IMR-90 (cell line): Measurements from ENCODE around the gene CDRT4. TPM values are rescaled to one million over a fixed set of nuclear protein-coding genes. Genes with fewer than 3 reads are reported as not detected.

ENCODE experiments used
- ATAC-seq: fragments of 200-7000 bp; cut with Tn5 transposase; 2 replicates; pipeline ENCODE4 v1.9.1; 2020; ENCODE audit warnings: low read depth, mild to moderate bottlenecking, moderate library complexity
- BruUV-seq: library from RNA; stranded (reverse); fragments of 400-500 nt; replicated peaks from 2 replicates; lab custom pipeline; 2021; lab: Mats Ljungman, UMichigan
- CTCF ChIA-PET: fragments of 300-600 bp; formaldehyde crosslinking; extraction: SDS; loops from one replicate; lab custom pipeline; 2021; ENCODE audit warnings: antibody characterized with exemption; lab: Yijun Ruan, JAX
- POLR2A ChIA-PET: fragments of 300-600 bp; sonication (Branson Sonifier 250); formaldehyde crosslinking; loops from one replicate; lab custom pipeline; 2022; ENCODE audit warnings: antibody characterized with exemption; ENCODE audit not compliant: unreplicated experiment; lab: Charles Lee
- DNase-seq: peaks from one replicate; pipeline ENCODE4 v3.0.0; 2013
- H2AFZ ChIP-seq: replicated peaks from 2 replicates; pipeline ENCODE3; 2013; ENCODE audit warnings: low read length, mild to moderate bottlenecking; ENCODE audit not compliant: poor library complexity
- H2AK5ac ChIP-seq: 2 replicates; pipeline ENCODE4 v1.6.1; 2013; ENCODE audit warnings: low read depth, low read length, inconsistent platforms
- H2AK9ac ChIP-seq: replicated peaks from 2 replicates; pipeline ENCODE3; 2013; ENCODE audit warnings: mild to moderate bottlenecking, low read depth, low read length, moderate library complexity; ENCODE audit not compliant: poor library complexity
- H2BK120ac ChIP-seq: 2 replicates; pipeline ENCODE4 v1.6.1; 2013; ENCODE audit warnings: low read depth, low read length, inconsistent platforms
- H2BK15ac ChIP-seq: 3 replicates; pipeline ENCODE4 v1.6.1; 2013; ENCODE audit warnings: low read depth, low read length, inconsistent platforms
- H2BK20ac ChIP-seq: 2 replicates; pipeline ENCODE4 v1.6.1; 2013; ENCODE audit warnings: low read depth, mild to moderate bottlenecking, inconsistent platforms, low read length, moderate library complexity
- H2BK5ac ChIP-seq: 2 replicates; pipeline ENCODE4 v1.6.1; 2013; ENCODE audit warnings: mild to moderate bottlenecking, low read depth, low read length, inconsistent platforms; ENCODE audit not compliant: poor library complexity, severe bottlenecking
- H3K14ac ChIP-seq: replicated peaks from 2 replicates; pipeline ENCODE4 v1.6.1; 2013; ENCODE audit warnings: low read depth, low read length, inconsistent platforms
- H3K18ac ChIP-seq: 2 replicates; pipeline ENCODE4 v1.6.1; 2013; ENCODE audit warnings: low read depth, low read length, control low read depth
- H3K23ac ChIP-seq: 2 replicates; pipeline ENCODE4 v1.6.1; 2013; ENCODE audit warnings: low read depth, low read length, inconsistent platforms
- H3K27ac ChIP-seq: 2 replicates; pipeline ENCODE4 v1.5.1; 2013; ENCODE audit warnings: mild to moderate bottlenecking, control low read depth, low read length; ENCODE audit not compliant: insufficient read depth
- H3K27me3 ChIP-seq: 2 replicates; pipeline ENCODE4 v1.6.1; 2013; ENCODE audit warnings: low read length; ENCODE audit not compliant: control insufficient read depth, insufficient read depth
- H3K36me3 ChIP-seq: 2 replicates; pipeline ENCODE4 v1.6.1; 2013; ENCODE audit warnings: low read length, mixed read lengths; ENCODE audit not compliant: control insufficient read depth, insufficient read depth
- H3K4ac ChIP-seq: 2 replicates; pipeline ENCODE4 v1.6.1; 2013; ENCODE audit warnings: low read depth, low read length, inconsistent platforms
- H3K4me1 ChIP-seq: 2 replicates; pipeline ENCODE4 v1.6.1; 2013; ENCODE audit warnings: low read length, mixed read lengths; ENCODE audit not compliant: control insufficient read depth, insufficient read depth
- H3K4me2 ChIP-seq: 2 replicates; pipeline ENCODE4 v1.6.1; 2013; ENCODE audit warnings: low read depth, mild to moderate bottlenecking, control low read depth, low read length, moderate library complexity
- H3K4me3 ChIP-seq: 2 replicates; pipeline ENCODE4 v1.5.1; 2013; ENCODE audit warnings: low read depth, mild to moderate bottlenecking, control low read depth, low read length, moderate library complexity; ENCODE audit not compliant: insufficient read depth
- H3K56ac ChIP-seq: 2 replicates; pipeline ENCODE4 v1.6.1; 2013; ENCODE audit warnings: low read length, inconsistent platforms; ENCODE audit not compliant: insufficient read depth; ENCODE audit errors: extremely low read depth
- H3K79me1 ChIP-seq, 2 experiments: 2 replicates each; pipeline ENCODE4 v1.6.1; 2013; ENCODE audit warnings: low read length in 2 of 2, inconsistent platforms in 1 of 2, low read depth in 1 of 2
- H3K9ac ChIP-seq: 2 replicates; pipeline ENCODE4 v1.6.1; 2013; ENCODE audit warnings: low read depth, low read length, control low read depth
- H3K9me1 ChIP-seq: 2 replicates; pipeline ENCODE4 v1.6.1; 2013; ENCODE audit warnings: low read length, inconsistent platforms; ENCODE audit not compliant: insufficient read depth
- H3K9me3 ChIP-seq: 2 replicates; pipeline ENCODE4 v1.6.1; 2013; ENCODE audit warnings: low read length; ENCODE audit not compliant: control insufficient read depth, insufficient read depth
- H4K20me1 ChIP-seq: 2 replicates; pipeline ENCODE4 v1.6.1; 2013; ENCODE audit warnings: low read length, inconsistent platforms; ENCODE audit not compliant: insufficient read depth
- H4K5ac ChIP-seq: 2 replicates; pipeline ENCODE4 v1.6.1; 2013; ENCODE audit warnings: mild to moderate bottlenecking, low read depth, low read length, control low read depth
- H4K8ac ChIP-seq, 2 experiments: 2 replicates each; pipeline ENCODE4 v1.6.1; 2013; ENCODE audit warnings: low read depth in 2 of 2, low read length in 2 of 2, control low read depth in 1 of 2, inconsistent platforms in 1 of 2
- H4K91ac ChIP-seq: 2 replicates; pipeline ENCODE4 v1.6.1; 2013; ENCODE audit warnings: low read depth, low read length, inconsistent platforms; ENCODE audit not compliant: insufficient read depth
- CHD1 ChIP-seq: IDR thresholded peaks from 2 replicates; pipeline ENCODE4 v1.6.1; 2012; ENCODE audit warnings: low read depth, low read length, improper control_type of control experiment
- ELK1 ChIP-seq: fragments of 150-350 bp; IDR thresholded peaks from 2 replicates; pipeline ENCODE4 v1.6.1; 2016; ENCODE audit warnings: low read depth, mild to moderate bottlenecking, low read length, moderate library complexity, borderline replicate concordance
- RAD21 ChIP-seq: IDR thresholded peaks from 2 replicates; pipeline ENCODE4 v1.6.1; 2012; ENCODE audit warnings: low read length, improper control_type of control experiment
- USF2 ChIP-seq: fragments of 150-350 bp; IDR thresholded peaks from 2 replicates; pipeline ENCODE4 v1.6.1; 2017; ENCODE audit warnings: mild to moderate bottlenecking, antibody characterized with exemption, low read length, low read depth
- WGBS, 2 experiments: methylation state at CpG; one replicate each; pipeline versions ENCODE4 v1.1.5 to v1.1.7; 2013; ENCODE audit warnings: missing lambda C conversion rate in 2 of 2; ENCODE audit not compliant: insufficient read length in 1 of 2; ENCODE audit errors: extremely low coverage in 2 of 2; 5-methylcytosine and 5-hydroxymethylcytosine counted together
- dilution Hi-C: fragments of 300-500 bp; cut with HindIII; formaldehyde crosslinking; loops from one replicate; pipeline ENCODE4 v1.14.3; 2018; ENCODE audit warnings: low sequenced_read_pairs; ENCODE audit not compliant: unreplicated experiment
- in situ Hi-C: fragments of 300-500 bp; cut with MboI; formaldehyde crosslinking; loops from 3 replicates; pipeline ENCODE4 v1.14.3; 2019; ENCODE audit warnings: low sequenced_read_pairs, inconsistent platforms, mixed read lengths
- intact Hi-C: fragments of 100-400 bp; cut with micrococcal nuclease; formaldehyde crosslinking; loops from 2 replicates; pipeline ENCODE4 v1.10.0; 2022
- polyA plus RNA-seq, 3 experiments: library from polyadenylated mRNA; depleted of rRNA; stranded (reverse); fragments of >200 nt; gene quantifications; 2 replicates each; pipeline ENCODE4 v1.2.3, GENCODE V29; 2012; ENCODE audit warnings: low replicate concordance in 1 of 3
- total RNA-seq: library from RNA; depleted of rRNA; stranded (reverse); fragments of >200 nt; gene quantifications from 2 replicates; pipeline ENCODE4 v1.2.3, GENCODE V29; 2012

The CDRT4 gene
- total and polyA plus RNA-seq, 2 of the 4 experiments (the other 2 are of a cell fraction) = 0.90 to 3.7 TPM

- no CpG with 5 or more reads among the region's 1 CpG for WGBS, 2 experiments
- no peak for ATAC-seq
- H3K79me1 ChIP-seq = peaks cover 0 to 4% of the 10 kb centered on the region in 2 experiments; a peak in 1 of 4 replicates
- no peaks in the 10 kb centered on the region for H4K20me1 ChIP-seq
- in situ Hi-C loops = no loop called here
- H3K4me3 ChIP-seq = no peak overlapping the region
- H3K9me3 ChIP-seq = no peaks in the 10 kb centered on the region
- no peak overlapping the region for H3K18ac ChIP-seq
- ChIA-PET CTCF (interaction anchor here (1.0 kb wide), 1 partner anchor 9 kb away, joined by 3 read pairs; no protein-coding TSS in a partner anchor), POLR2A (no interaction called here)
- no peak overlapping the region for H4K91ac ChIP-seq
- TF ChIP-seq RAD21 (no peak), USF2 (no peak), CHD1 (no peak), ELK1 (no peak)
- intact Hi-C loops = no loop called here
- no peak overlapping the region for H2BK15ac ChIP-seq
- H4K8ac ChIP-seq = no peak overlapping the region
- H3K14ac ChIP-seq = no peak overlapping the region
- peaks cover 17% of the 10 kb centered on the region for H3K9me1 ChIP-seq
- no peak overlapping the region for H2AK9ac ChIP-seq
- no peak overlapping the region for H4K5ac ChIP-seq
- H2AFZ ChIP-seq = no peak overlapping the region
- H3K4me2 ChIP-seq = no peak overlapping the region
- dilution Hi-C loops = no loop called here
- H3K4me1 ChIP-seq = peaks cover 4% of the 10 kb centered on the region
- no peak overlapping the region for H3K56ac ChIP-seq
- H3K9ac ChIP-seq = no peak overlapping the region
- H2AK5ac ChIP-seq = no peak overlapping the region
- peaks cover 5% of the 10 kb centered on the region for H3K36me3 ChIP-seq
- DNase-seq = no peak
- H2BK120ac ChIP-seq = no peak overlapping the region
- no peak overlapping the region for H2BK5ac ChIP-seq
- no peak overlapping the region for H3K27ac ChIP-seq
- BruUV-seq = no TSS peak
- H3K4ac ChIP-seq = no peak overlapping the region
- no peak overlapping the region for H2BK20ac ChIP-seq
- H3K23ac ChIP-seq = no peak overlapping the region
- H3K27me3 ChIP-seq = no peaks in the 10 kb centered on the region
Measured at GRCh38 chr17:15493693-15494035, 26.2 kb upstream of the CDRT4 start.
